Karpas-422 (cell line): Measurements from ENCODE around the gene ELL. TPM values are rescaled to one million over a fixed set of nuclear protein-coding genes. Genes with fewer than 3 reads are reported as not detected.

ENCODE experiments used
- DNase-seq: peaks from one replicate; pipeline ENCODE4 v3.0.0-alpha.2; 2015
- H2AFZ ChIP-seq: fragments of 200-600 bp; sonication (generic); 2 replicates; pipeline ENCODE4 v1.6.1; 2014; ENCODE audit warnings: antibody characterized with exemption, low read length, mixed read lengths
- H3K27ac ChIP-seq: fragments of 200-600 bp; sonication (generic); 2 replicates; pipeline ENCODE4 v1.5.1; 2014; ENCODE audit warnings: mild to moderate bottlenecking, low read length, moderate library complexity
- H3K27me3 ChIP-seq: fragments of 200-600 bp; sonication (generic); 2 replicates; pipeline ENCODE4 v1.6.1; 2014; ENCODE audit warnings: low read length, mixed read lengths
- H3K36me3 ChIP-seq: fragments of 200-600 bp; sonication (generic); 2 replicates; pipeline ENCODE4 v1.6.1; 2014; ENCODE audit warnings: low read length, mixed read lengths; ENCODE audit not compliant: insufficient read depth
- H3K4me1 ChIP-seq: fragments of 200-600 bp; sonication (generic); 2 replicates; pipeline ENCODE4 v1.6.1; 2014; ENCODE audit warnings: mild to moderate bottlenecking, low read length, mixed read lengths
- H3K4me2 ChIP-seq: fragments of 200-600 bp; sonication (generic); 2 replicates; pipeline ENCODE4 v1.6.1; 2014; ENCODE audit warnings: low read length, low read depth, mild to moderate bottlenecking; ENCODE audit not compliant: poor library complexity, severe bottlenecking
- H3K4me3 ChIP-seq: fragments of 200-600 bp; sonication (generic); 2 replicates; pipeline ENCODE4 v1.5.1; 2014; ENCODE audit warnings: mild to moderate bottlenecking, antibody characterized with exemption, low read length, mixed read lengths
- H3K79me2 ChIP-seq: fragments of 200-600 bp; sonication (generic); 2 replicates; pipeline ENCODE4 v1.6.1; 2014; ENCODE audit warnings: mild to moderate bottlenecking, low read length, mixed read lengths
- H3K9ac ChIP-seq: fragments of 200-600 bp; sonication (generic); 2 replicates; pipeline ENCODE4 v1.6.0; 2014; ENCODE audit warnings: low read length
- H3K9me2 ChIP-seq: fragments of 200-600 bp; sonication (generic), shearing (Covaris generic); replicated peaks from 2 replicates; pipeline ENCODE4 v1.6.0; 2014; ENCODE audit warnings: mild to moderate bottlenecking, low read length, moderate library complexity; ENCODE audit not compliant: insufficient read depth
- H3K9me3 ChIP-seq: fragments of 300-700, 200-600 bp; sonication (generic); 2 replicates; pipeline ENCODE4 v1.6.1; 2014; ENCODE audit warnings: low read length, mixed read lengths
- H4K20me1 ChIP-seq: fragments of 200-600 bp; sonication (generic); 2 replicates; pipeline ENCODE4 v1.6.1; 2014; ENCODE audit warnings: mild to moderate bottlenecking, antibody characterized with exemption, low read length, low read depth; ENCODE audit not compliant: insufficient read depth
- total RNA-seq: library from RNA; depleted of rRNA; stranded (reverse); fragments of >200 nt; shearing (Covaris generic); gene quantifications from 2 replicates; pipeline ENCODE4 v1.2.3, GENCODE V29; 2014; ENCODE audit warnings: low replicate concordance

ELL gene
- total RNA-seq, 1 experiment from 2014 or later, result 10.9 TPM

DNA sequence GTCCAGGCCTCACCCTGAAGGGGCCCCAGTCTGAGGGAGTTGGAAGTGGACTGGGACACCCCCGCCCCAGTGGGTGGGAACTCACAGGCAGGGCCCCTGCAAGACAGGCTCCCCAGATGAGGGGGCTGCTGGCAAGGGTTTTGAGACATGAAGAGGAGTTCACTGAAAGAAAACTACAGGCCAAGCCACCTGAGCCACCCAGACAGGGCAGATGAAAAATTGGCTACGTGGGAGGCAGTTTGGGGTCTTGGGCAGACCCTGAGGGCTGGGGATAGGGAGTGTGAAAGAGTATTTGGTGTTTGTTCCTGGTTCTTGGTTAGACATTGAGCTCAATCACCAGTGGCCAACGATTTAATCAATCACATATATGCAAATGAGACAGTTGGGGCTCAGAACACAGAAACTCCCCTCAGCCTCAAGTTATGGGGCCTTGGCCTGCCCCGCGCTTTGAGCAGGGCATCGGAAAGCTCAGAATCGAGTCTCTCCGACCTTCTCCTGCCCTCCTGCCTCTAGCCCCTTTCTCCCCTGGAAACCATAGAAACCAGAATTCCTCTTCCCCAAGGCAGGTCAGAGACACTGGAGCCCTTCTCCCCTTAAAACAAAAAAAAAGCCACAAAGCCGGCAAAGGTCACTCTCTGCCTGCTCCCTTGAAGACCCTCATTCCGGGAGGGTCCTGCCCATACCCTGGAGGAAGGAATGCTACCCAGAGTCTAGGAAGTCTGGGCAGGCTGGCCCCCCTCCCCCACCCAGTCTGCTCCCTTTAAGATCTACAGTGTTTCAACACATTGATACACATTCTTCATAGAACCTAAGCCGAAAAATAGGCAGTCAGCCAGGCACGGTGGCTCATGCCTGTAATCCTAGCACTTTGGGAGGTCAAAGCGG lies 82.6 kb downstream of the ELL start:
- Histone ChIP-seq H3K4me2 (peak overlapping the region; percentile 39), H3K36me3 (peaks cover 12% of the 10 kb centered on the region; the same call in 1 of the 2 replicates), H3K9ac (peak overlapping the region; percentile 39), H3K27me3 (no peaks in the 10 kb centered on the region), H3K79me2 (no peaks in the 10 kb centered on the region), H3K27ac (peak overlapping the region; percentile 75), H3K9me2 (no peaks in the 10 kb centered on the region), H4K20me1 (no peaks in the 10 kb centered on the region), H3K9me3 (no peaks in the 10 kb centered on the region), H2AFZ (no peak overlapping the region), H3K4me1 (peaks cover 36% of the 10 kb centered on the region), H3K4me3 (no peak overlapping the region)
- peak; percentile 77 for DNase-seq

DNA sequence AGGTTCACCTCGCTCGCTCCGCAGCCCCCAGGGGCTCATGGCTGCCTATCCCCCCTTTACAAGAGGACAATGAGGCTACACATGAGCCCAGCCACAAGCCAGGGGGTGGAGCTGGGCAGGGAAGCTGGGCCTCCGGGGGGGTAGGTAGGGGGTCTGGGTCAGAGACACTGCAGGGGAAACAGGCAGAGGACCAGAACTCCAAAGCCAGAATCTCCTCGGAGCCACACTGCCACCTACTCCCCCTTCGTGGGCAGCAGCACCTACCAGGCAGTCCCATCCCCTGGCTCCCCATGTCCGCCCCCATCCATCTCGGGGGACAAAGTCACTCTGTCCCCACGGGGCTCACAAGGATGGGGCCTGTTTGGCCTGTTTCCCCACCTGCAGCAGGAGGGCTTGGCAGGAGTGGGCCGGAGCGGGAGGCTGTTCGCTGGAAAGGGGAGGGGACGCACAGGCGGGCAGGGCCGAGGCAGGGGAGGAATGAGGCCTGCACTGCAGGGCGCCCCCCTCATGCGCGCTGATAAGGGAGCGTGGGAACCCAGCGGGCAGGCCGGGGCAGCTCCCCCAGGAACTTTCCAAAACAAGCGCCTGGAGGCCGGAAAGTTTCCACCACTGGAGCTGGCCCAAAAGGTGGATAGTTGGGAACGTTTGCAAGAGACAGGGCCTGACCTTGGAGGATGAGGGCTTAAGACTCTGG lies 83.4 kb downstream of the ELL start:
- no peak overlapping the region for H3K4me3 ChIP-seq
- no peaks in the 10 kb centered on the region for H4K20me1 ChIP-seq
- H3K4me1 ChIP-seq, result peaks cover 40% of the 10 kb centered on the region
- H3K9ac ChIP-seq, result peak overlapping the region; percentile 39
- H3K27ac ChIP-seq, result peak overlapping the region; percentile 75
- no peaks in the 10 kb centered on the region for H3K79me2 ChIP-seq
- H3K9me3 ChIP-seq, result no peaks in the 10 kb centered on the region
- H3K9me2 ChIP-seq, result no peaks in the 10 kb centered on the region
- DNase-seq, result no peak
- H3K36me3 ChIP-seq, result peaks cover 4% of the 10 kb centered on the region; the same call in 1 of the 2 replicates
- peak overlapping the region; percentile 39 for H3K4me2 ChIP-seq
- no peaks in the 10 kb centered on the region for H3K27me3 ChIP-seq
- H2AFZ ChIP-seq, result no peak overlapping the region

DNA sequence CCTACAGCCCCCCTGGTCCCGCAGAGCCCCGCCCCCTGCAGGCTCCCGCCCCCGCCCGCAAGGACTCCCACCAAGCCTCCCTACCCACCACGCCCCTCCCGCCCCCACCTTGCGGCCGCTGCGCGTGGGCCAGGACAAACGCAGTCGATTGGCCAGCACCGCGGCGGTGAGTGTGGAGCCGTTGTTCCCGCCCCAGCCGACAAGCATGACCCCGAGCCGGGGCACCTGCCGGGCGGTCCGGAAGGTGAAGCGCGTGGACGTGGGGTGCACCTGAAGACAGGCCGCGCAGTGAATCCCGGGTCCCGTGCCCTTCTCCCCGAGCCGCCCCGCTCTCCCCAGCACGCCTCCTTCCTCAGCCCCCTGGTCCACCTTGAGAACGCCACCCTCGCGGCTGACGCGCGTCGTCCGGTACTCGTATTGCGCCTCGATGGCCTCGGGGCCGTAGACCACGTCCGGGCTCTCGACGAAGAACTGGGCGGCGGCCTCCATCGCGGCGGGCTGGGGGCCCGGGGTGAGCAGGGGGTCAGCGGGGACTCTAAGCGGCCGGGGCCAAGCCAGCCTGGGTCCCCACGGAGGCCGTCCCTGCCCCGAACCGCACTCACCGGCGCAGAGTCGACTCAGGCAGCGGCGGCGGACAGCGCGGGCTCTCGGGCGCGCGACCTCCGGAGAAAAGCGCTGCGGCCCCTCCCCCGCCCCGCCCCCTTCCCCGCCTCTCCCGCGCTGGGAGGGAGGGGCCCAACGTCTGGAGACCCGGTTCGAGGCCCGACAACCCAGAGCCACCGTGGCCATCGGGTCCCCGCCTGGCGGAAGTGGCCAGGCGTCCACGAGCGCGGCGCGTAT lies 84.2 kb downstream of the ELL start, which contains the start of gene ISYNA1:
ISYNA1 (minus strand) TSS at position 643 of the 840 bp plus-strand sequence; CDS start at position 489, 154 bp downstream.
- Histone ChIP-seq H3K9me2 (no peaks in the 10 kb centered on the region), H4K20me1 (no peaks in the 10 kb centered on the region), H3K4me2 (peak within 1 kb of the TSS; percentile 67), H2AFZ (no peak within 1 kb of the TSS), H3K4me1 (peaks cover 40% of the 10 kb centered on the region), H3K27me3 (no peaks in the 10 kb centered on the region), H3K79me2 (0 out of 2 replicates have a peak, but pooled peaks cover 2% of the 10 kb centered on the region), H3K4me3 (peak within 1 kb of the TSS; percentile 54; the same call in 1 of the 2 replicates), H3K36me3 (no peaks in the 10 kb centered on the region), H3K9ac (peak within 1 kb of the TSS; percentile 39), H3K27ac (peak within 1 kb of the TSS; percentile 75), H3K9me3 (no peaks in the 10 kb centered on the region)
- DNase-seq, result peak; percentile 67

GRCh38 chr19:18436671-18437490 lies 85.0 kb downstream of the ELL start:
- Histone ChIP-seq H4K20me1 (no peaks in the 10 kb centered on the region), H3K9ac (no peak overlapping the region; the same call in 1 of the 2 replicates), H3K4me1 (peaks cover 45% of the 10 kb centered on the region), H3K36me3 (no peaks in the 10 kb centered on the region), H2AFZ (no peak overlapping the region), H3K9me3 (no peaks in the 10 kb centered on the region), H3K9me2 (no peaks in the 10 kb centered on the region), H3K4me2 (peak overlapping the region; percentile 67), H3K4me3 (peak overlapping the region; percentile 54; the same call in 1 of the 2 replicates), H3K79me2 (0 out of 2 replicates have a peak, but pooled peaks cover 3% of the 10 kb centered on the region), H3K27me3 (no peaks in the 10 kb centered on the region), H3K27ac (no peak overlapping the region)
- DNase-seq, result peak; percentile 93

GRCh38 chr19:18435842-18436670 lies 85.8 kb downstream of the ELL start:
- H3K4me1 ChIP-seq, result peaks cover 51% of the 10 kb centered on the region
- no peak overlapping the region for H3K9ac ChIP-seq
- no peaks in the 10 kb centered on the region for H3K27me3 ChIP-seq
- no peak for DNase-seq
- H3K27ac ChIP-seq, result no peak overlapping the region
- no peaks in the 10 kb centered on the region for H3K9me3 ChIP-seq
- no peaks in the 10 kb centered on the region for H4K20me1 ChIP-seq
- H3K4me2 ChIP-seq, result peak overlapping the region; percentile 67
- H3K4me3 ChIP-seq, result peak overlapping the region; percentile 54; the same call in 1 of the 2 replicates
- H3K36me3 ChIP-seq, result no peaks in the 10 kb centered on the region
- no peaks in the 10 kb centered on the region for H3K9me2 ChIP-seq
- 0 out of 2 replicates have a peak, but pooled peaks cover 3% of the 10 kb centered on the region for H3K79me2 ChIP-seq
- H2AFZ ChIP-seq, result no peak overlapping the region

DNA sequence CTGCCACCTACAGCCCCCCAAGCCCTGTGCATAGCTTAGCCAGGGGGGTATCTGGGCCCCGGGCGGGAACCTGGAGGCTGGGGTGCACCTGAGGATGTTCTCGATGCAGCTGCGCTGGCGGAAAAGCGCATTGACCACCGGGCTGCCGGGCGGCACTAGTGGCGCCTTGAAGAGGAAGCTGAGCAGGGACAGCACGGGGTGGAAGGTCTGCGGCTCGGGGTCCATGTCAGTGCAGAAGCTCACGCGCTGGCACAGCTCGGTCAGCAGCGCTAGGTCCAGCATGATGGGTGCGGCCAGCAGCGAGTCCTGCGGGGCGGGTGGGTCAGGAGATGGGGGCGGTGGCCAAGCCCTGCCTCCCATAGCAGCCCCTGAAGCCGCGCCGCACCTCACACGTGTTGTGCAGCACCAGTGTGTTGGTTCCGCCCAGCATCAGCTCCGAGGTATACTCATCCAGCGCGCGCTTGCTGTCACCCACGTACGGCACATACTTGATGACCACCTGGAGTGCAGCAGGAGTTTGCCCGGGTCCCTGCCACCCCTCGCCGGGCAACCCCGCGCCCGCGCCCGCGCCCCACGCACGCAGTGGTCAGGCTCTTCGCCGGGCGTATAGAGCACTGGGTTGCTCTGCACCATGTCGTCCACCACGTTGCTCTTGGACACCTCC lies 86.6 kb downstream of the ELL start:
- H3K9me2 ChIP-seq, result no peaks in the 10 kb centered on the region
- H3K36me3 ChIP-seq, result no peaks in the 10 kb centered on the region
- 0 out of 2 replicates have a peak, but pooled peaks cover 3% of the 10 kb centered on the region for H3K79me2 ChIP-seq
- H3K9me3 ChIP-seq, result no peaks in the 10 kb centered on the region
- H3K4me1 ChIP-seq, result peaks cover 54% of the 10 kb centered on the region
- H3K4me3 ChIP-seq, result no peak overlapping the region
- no peaks in the 10 kb centered on the region for H3K27me3 ChIP-seq
- DNase-seq, result no peak
- no peak overlapping the region for H3K4me2 ChIP-seq
- H2AFZ ChIP-seq, result no peak overlapping the region
- no peak overlapping the region for H3K27ac ChIP-seq
- H4K20me1 ChIP-seq, result peaks cover under 1% of the 10 kb centered on the region; the same call in 1 of the 2 replicates
- no peak overlapping the region for H3K9ac ChIP-seq
